Measurements from ENCODE around the gene AGK. TPM values are rescaled to one million over a fixed set of nuclear protein-coding genes. Genes with fewer than 3 reads are reported as not detected.

AGK gene
- total RNA-seq, 1 experiment from 2014 or later, result 35.4 TPM

- H3K27me3 Mint-ChIP-seq (ENCODE audit: insufficient read depth, unreplicated experiment), result no peaks in the 10 kb centered on the region
- no TSS peak for BruUV-seq (replicated peaks)
- H3K27ac Mint-ChIP-seq (ENCODE audit: low read depth, unreplicated experiment), result no peak overlapping the region
- TF ChIP-seq CTCF (IDR thresholded peaks at IDR 0.05; ENCODE audit: unreplicated experiment), result no peak
- intact Hi-C loops (cut with micrococcal nuclease), result loop anchor here (5.0 kb wide), 1 partner anchor 36 kb away; the partner anchor contains the start of gene SSBP1
- peak; percentile 38 for DNase-seq (ENCODE audit: unreplicated experiment)
- ChIA-PET CTCF (interaction anchor here (0.7 to 6.0 kb wide), 5 partner anchors 36 to 892 kb away, joined by 3 to 37 read pairs (median 6); partner anchors contain the start of genes MRPS33 and SSBP1), POLR2A (interaction anchor here (0.6 to 3.1 kb wide), 6 partner anchors 19 to 150 kb away, joined by 3 to 23 read pairs (median 3); partner anchors contain the start of genes AGK and SSBP1)
- H3K9me3 Mint-ChIP-seq (ENCODE audit: unreplicated experiment), result no peaks in the 10 kb centered on the region
- no peaks in the 10 kb centered on the region for H3K36me3 Mint-ChIP-seq (ENCODE audit: insufficient read depth, unreplicated experiment)
- peak overlapping the region; percentile 72 for H3K4me3 Mint-ChIP-seq (ENCODE audit: unreplicated experiment)
- H3K4me1 Mint-ChIP-seq (ENCODE audit: insufficient read depth, unreplicated experiment), result peaks cover 32% of the 10 kb centered on the region
Measured at GRCh38 chr7:141701489-141702046, 150.4 kb downstream of the AGK start.

DNA sequence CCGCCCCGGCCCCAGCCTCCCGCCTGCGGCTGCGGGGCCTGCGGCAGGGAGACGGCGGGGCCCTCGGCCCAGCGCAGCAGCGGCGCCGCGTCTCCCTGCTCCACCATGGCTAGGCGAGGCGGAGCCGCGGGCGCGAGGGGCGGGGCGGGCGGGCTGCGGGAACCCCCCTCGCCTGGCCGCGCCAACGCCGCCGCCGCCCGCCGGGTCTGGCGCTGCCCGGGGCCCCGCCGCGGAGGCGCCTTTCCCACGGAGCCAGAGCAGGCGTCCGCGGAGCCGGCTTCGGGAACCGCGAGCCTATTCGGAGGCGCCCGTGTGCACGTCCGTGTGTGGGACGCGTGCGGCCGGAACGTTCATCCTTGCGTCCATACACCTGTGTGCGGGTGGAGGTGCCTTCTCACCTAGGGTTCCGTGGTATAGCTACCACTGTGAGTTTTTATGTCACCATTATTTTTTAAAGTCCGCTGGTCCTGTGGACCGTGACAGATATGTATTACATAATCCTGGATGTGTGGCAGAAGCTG, 150.9 kb downstream of the AGK start, which contains the start of gene DENND11:
Gene DENND11, minus strand, starts transcription at position 120 of the 521 bp plus-strand sequence. Its CDS starts 13 bp downstream, at position 107.
- no TSS peak for BruUV-seq (replicated peaks)
- ChIA-PET CTCF (interaction anchor here (0.5 to 6.0 kb wide), 4 partner anchors 36 to 891 kb away, joined by 3 to 37 read pairs (median 4); partner anchors contain the start of gene SSBP1), POLR2A (interaction anchor here (0.6 to 3.1 kb wide), 5 partner anchors 15 to 38 kb away, joined by 3 to 23 read pairs (median 3); partner anchors contain the start of gene SSBP1)
- peak; percentile 44 for DNase-seq (ENCODE audit: unreplicated experiment)
- Mint-ChIP-seq H3K9me3 (ENCODE audit: unreplicated experiment) (no peaks in the 10 kb centered on the region), H3K36me3 (ENCODE audit: insufficient read depth, unreplicated experiment) (no peaks in the 10 kb centered on the region), H3K4me3 (ENCODE audit: unreplicated experiment) (peak within 1 kb of the TSS; percentile 72), H3K27me3 (ENCODE audit: insufficient read depth, unreplicated experiment) (no peaks in the 10 kb centered on the region), H3K27ac (ENCODE audit: low read depth, unreplicated experiment) (no peak within 1 kb of the TSS), H3K4me1 (ENCODE audit: insufficient read depth, unreplicated experiment) (peaks cover 31% of the 10 kb centered on the region)
- intact Hi-C loops (cut with micrococcal nuclease), result loop anchor here (5.0 kb wide), 1 partner anchor 35 kb away; the partner anchor contains the start of gene SSBP1
- no peak for TF ChIP-seq CTCF (IDR thresholded peaks at IDR 0.05; ENCODE audit: unreplicated experiment)

DNA sequence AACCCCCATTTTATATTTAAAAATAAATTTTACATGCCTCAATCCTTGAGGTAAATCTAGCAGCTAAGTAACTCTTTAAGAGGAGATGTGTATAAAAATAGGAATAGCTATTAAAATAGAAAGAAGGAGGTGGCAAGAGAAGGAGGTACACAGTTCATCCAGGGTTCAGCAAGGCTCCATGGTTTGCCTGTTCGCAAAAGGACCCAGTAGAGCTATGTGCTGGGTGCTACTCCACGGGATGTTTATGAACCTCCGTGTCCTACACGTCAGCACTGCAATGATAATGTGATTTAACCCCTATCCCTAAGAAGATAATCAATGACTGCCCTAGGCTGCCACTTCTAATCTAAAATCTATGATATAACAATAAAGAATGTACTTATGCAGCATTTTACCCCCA, 151.7 kb downstream of the AGK start:
- no TSS peak for BruUV-seq (replicated peaks)
- no peaks in the 10 kb centered on the region for H3K36me3 Mint-ChIP-seq (ENCODE audit: insufficient read depth, unreplicated experiment)

More for the DNA sequence above, 151.7 kb downstream of the AGK start:
- ChIA-PET CTCF (interaction anchor here (0.9 to 6.0 kb wide), 3 partner anchors 35 to 891 kb away, joined by 3 to 37 read pairs (median 6); partner anchors contain the start of gene SSBP1), POLR2A (interaction anchor here (0.8 to 3.1 kb wide), 4 partner anchors 11 to 37 kb away, joined by 3 to 23 read pairs (median 4); partner anchors contain the start of gene SSBP1)
- TF ChIP-seq CTCF (IDR thresholded peaks at IDR 0.05; ENCODE audit: unreplicated experiment), result no peak
- intact Hi-C loops (cut with micrococcal nuclease), result loop anchor here (5.0 kb wide), 1 partner anchor 34 kb away; the partner anchor contains the start of gene SSBP1
- Mint-ChIP-seq H3K27ac (ENCODE audit: low read depth, unreplicated experiment) (no peak overlapping the region), H3K4me3 (ENCODE audit: unreplicated experiment) (peak overlapping the region; percentile 72), H3K4me1 (ENCODE audit: insufficient read depth, unreplicated experiment) (peaks cover 26% of the 10 kb centered on the region), H3K9me3 (ENCODE audit: unreplicated experiment) (no peaks in the 10 kb centered on the region), H3K27me3 (ENCODE audit: insufficient read depth, unreplicated experiment) (no peaks in the 10 kb centered on the region)
- no peak for DNase-seq (ENCODE audit: unreplicated experiment)
